ENCODE results near the gene CDK18. TPM values are rescaled to one million over a fixed set of nuclear protein-coding genes. Genes with fewer than 3 reads are reported as not detected.

The CDK18 gene
- total RNA-seq, 1 experiment from 2014 or later: 38.5 TPM

DNA sequence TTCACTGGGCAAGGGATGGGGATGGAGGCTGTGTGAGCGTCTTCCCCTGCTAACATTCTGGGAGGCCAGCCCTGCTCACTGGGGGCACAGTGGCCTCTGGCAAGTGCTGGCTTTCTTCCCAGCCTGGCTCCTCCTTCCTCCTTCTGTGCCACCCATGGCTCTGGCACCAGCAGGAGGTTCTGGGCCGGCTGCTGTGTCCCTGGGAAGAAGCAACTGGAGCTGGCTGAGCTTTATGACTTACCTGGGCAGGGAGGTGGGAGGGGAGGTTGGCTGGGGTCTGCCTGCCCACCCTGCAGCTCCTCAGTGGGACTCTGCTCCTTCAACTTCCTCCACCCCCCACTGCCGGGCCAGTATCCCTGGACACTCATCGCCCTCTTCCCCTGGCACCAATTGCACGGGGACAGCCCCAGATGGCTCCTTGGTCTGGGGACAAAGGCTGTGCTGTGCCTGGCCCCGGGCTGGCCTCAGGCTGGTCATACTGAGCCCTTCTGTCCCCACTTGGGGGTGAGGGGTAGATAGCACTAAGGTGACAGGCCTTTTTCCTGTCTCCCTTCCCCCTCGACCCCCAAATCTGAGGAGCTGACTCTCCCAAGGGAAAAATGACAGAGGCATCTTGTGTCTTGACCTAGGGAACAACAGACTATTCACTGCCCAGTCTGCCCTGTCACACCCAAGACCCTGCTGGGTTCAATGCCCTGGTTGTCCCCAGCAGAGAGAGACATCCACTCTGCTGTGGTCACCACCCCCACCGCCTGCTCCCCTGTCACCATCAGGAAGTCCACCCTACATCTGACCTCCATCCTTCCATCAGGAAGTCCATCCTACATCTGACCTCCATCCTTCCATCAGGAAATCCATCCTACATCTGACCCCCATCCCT lies 14.4 kb downstream of the CDK18 start:
- Histone ChIP-seq H3K9ac (ENCODE audit: extremely low read depth, insufficient read length, low read length) (no peak overlapping the region), H3K4me1 (ENCODE audit: insufficient read depth, low read length) (peaks cover 11% of the 10 kb centered on the region; the same call in 1 of the 2 replicates), H4K91ac (ENCODE audit: insufficient read length, low read depth, low read length) (no peak overlapping the region), H4K20me1 (ENCODE audit: control insufficient read depth, insufficient read depth, insufficient read length) (no peaks in the 10 kb centered on the region), H2BK20ac (ENCODE audit: low read depth, low read length, poor library complexity, severe bottlenecking) (no peak overlapping the region), H2AK5ac (ENCODE audit: insufficient read length, low read length) (no peak overlapping the region), H3K79me2 (ENCODE audit: insufficient read depth, low read length) (no peaks in the 10 kb centered on the region), H3K14ac (ENCODE audit: insufficient read depth, low read length) (peak overlapping the region; percentile 25; the same call in 1 of the 2 replicates), H3K4me2 (ENCODE audit: insufficient read depth, insufficient read length, low read length) (peak overlapping the region; percentile 8), H3K27me3 (ENCODE audit: insufficient read depth, low read length) (no peaks in the 10 kb centered on the region), H3K79me1 (ENCODE audit: insufficient read depth, low read depth, low read length, poor library complexity, severe bottlenecking) (no peaks in the 10 kb centered on the region), H2BK12ac (ENCODE audit: insufficient read length, low read depth, low read length) (no peak overlapping the region), H3T11ph (ENCODE audit: low read length) (no peak overlapping the region), H4K8ac (replicated peaks; ENCODE audit: insufficient read length, low read depth, low read length) (no peak overlapping the region), H3K9me3 (ENCODE audit: control insufficient read depth, low read depth, low read length) (no peaks in the 10 kb centered on the region), H2BK5ac (ENCODE audit: insufficient read length, low read length) (no peak overlapping the region), H3K56ac (ENCODE audit: insufficient read length, low read depth, low read length) (no peak overlapping the region), H4K5ac (ENCODE audit: insufficient read length, low read depth, low read length) (no peak overlapping the region), H3K18ac (ENCODE audit: insufficient read length, low read depth, low read length) (no peak overlapping the region), H2BK15ac (ENCODE audit: low read depth, low read length) (no peak overlapping the region), H2BK120ac (ENCODE audit: low read depth, low read length, poor library complexity, severe bottlenecking) (no peak overlapping the region), H3K23ac (ENCODE audit: insufficient read length, low read depth, low read length) (no peak overlapping the region), H3K4ac (ENCODE audit: low read depth, low read length) (no peak overlapping the region), H3K23me2 (ENCODE audit: insufficient read length, low read depth, low read length, poor library complexity, severe bottlenecking) (no peaks in the 10 kb centered on the region), H3K27ac (ENCODE audit: insufficient read length, low read depth, low read length) (no peak overlapping the region), H2AFZ (ENCODE audit: low read length) (no peak overlapping the region)
- no CpG with 5 or more reads among the region's 8 CpGs for WGBS (ENCODE audit: extremely low coverage, insufficient read length, low lambda C conversion rate)
- H3K4me3 Mint-ChIP-seq: peak overlapping the region in 1 of 2 experiments; percentile 45; a peak in 3 of 5 replicates
- H3K36me3 Mint-ChIP-seq (ENCODE audit: insufficient read depth in 1 of 3, low read depth in 3 of 3): peaks cover 2 to 6% (median 4%) of the 10 kb centered on the region in 3 experiments; a peak in 6 of 7 replicates
- peaks cover 51 to 64% of the 10 kb centered on the region in 2 experiments for H3K4me1 Mint-ChIP-seq
- no peaks in the 10 kb centered on the region for H3K9me3 Mint-ChIP-seq
- DNase-seq: no peak
- peak overlapping the region; percentile 3 to 80 (median 59); a peak in 4 of 7 replicates for H3K27ac Mint-ChIP-seq
- TF ChIP-seq, protein P1, sequence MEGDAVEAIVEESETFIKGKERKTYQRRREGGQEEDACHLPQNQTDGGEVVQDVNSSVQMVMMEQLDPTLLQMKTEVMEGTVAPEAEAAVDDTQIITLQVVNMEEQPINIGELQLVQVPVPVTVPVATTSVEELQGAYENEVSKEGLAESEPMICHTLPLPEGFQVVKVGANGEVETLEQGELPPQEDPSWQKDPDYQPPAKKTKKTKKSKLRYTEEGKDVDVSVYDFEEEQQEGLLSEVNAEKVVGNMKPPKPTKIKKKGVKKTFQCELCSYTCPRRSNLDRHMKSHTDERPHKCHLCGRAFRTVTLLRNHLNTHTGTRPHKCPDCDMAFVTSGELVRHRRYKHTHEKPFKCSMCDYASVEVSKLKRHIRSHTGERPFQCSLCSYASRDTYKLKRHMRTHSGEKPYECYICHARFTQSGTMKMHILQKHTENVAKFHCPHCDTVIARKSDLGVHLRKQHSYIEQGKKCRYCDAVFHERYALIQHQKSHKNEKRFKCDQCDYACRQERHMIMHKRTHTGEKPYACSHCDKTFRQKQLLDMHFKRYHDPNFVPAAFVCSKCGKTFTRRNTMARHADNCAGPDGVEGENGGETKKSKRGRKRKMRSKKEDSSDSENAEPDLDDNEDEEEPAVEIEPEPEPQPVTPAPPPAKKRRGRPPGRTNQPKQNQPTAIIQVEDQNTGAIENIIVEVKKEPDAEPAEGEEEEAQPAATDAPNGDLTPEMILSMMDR (conservative IDR thresholded peaks at IDR 0.05): no peak
- peaks cover 2% of the 10 kb centered on the region; the same call in 1 of the 2 replicates for H3K27me3 Mint-ChIP-seq (ENCODE audit: low read depth)
